ENCODE results near the gene SYK.

Gene SYK

GRCh38 chr9:90826326-90827020 lies 24.9 kb downstream of the SYK start:
- no peak for DNase-seq

GRCh38 chr9:90827181-90827871 lies 25.7 kb downstream of the SYK start:
- no peak for DNase-seq

GRCh38 chr9:90830051-90830450 lies 28.4 kb downstream of the SYK start:
- DNase-seq, result peak; percentile 33

- peak; percentile 98 for DNase-seq
Observed at GRCh38 chr9:90830977-90831376, 29.4 kb downstream of the SYK start.

GRCh38 chr9:90832261-90832660 lies 30.6 kb downstream of the SYK start:
- DNase-seq, result peak; percentile 31

- DNase-seq, result peak; percentile 98
Observed at GRCh38 chr9:90834828-90835595, 33.4 kb downstream of the SYK start.

GRCh38 chr9:90836411-90837080 lies 34.9 kb downstream of the SYK start:
- DNase-seq, result peak; percentile 26

GRCh38 chr9:90838098-90838497 lies 36.5 kb downstream of the SYK start:
- peak; percentile 20 for DNase-seq

- no peak for DNase-seq
Observed at GRCh38 chr9:90838581-90839154, 37.0 kb downstream of the SYK start.

- DNase-seq, result no peak
Observed at GRCh38 chr9:90839183-90839728, 37.6 kb downstream of the SYK start.

GRCh38 chr9:90840696-90841095 lies 39.1 kb downstream of the SYK start:
- no peak for DNase-seq

GRCh38 chr9:90841213-90841612 lies 39.6 kb downstream of the SYK start:
- no peak for DNase-seq

- DNase-seq, result no peak
Observed at GRCh38 chr9:90841615-90842014, 40.0 kb downstream of the SYK start.

GRCh38 chr9:90842176-90842777 lies 40.7 kb downstream of the SYK start:
- no peak for DNase-seq

GRCh38 chr9:90842996-90843395 lies 41.4 kb downstream of the SYK start:
- DNase-seq, result no peak

- DNase-seq, result no peak
Observed at GRCh38 chr9:90843525-90843924, 41.9 kb downstream of the SYK start.

GRCh38 chr9:90844326-90844725 lies 42.7 kb downstream of the SYK start:
- no peak for DNase-seq

GRCh38 chr9:90846770-90847419 lies 45.3 kb downstream of the SYK start:
- no peak for DNase-seq

GRCh38 chr9:90847971-90848370 lies 46.4 kb downstream of the SYK start:
- DNase-seq, result peak; percentile 46

GRCh38 chr9:90848866-90849265 lies 47.2 kb downstream of the SYK start:
- no peak for DNase-seq

GRCh38 chr9:90851444-90851843 lies 49.8 kb downstream of the SYK start:
- no peak for DNase-seq

- no peak for DNase-seq
Observed at GRCh38 chr9:90853945-90854344, 52.3 kb downstream of the SYK start.

All from NCI-H1092 treated with DMSO at 0.1 percent for 48 hours (cell line).